Neural crest cell (in vitro differentiated cells): Measurements from ENCODE around the gene COL8A2. TPM values are rescaled to one million over a fixed set of nuclear protein-coding genes. Genes with fewer than 3 reads are reported as not detected.

Source experiments
- DNase-seq: peaks from one replicate; pipeline ENCODE4 v3.0.0; 2021; ENCODE audit warnings: low read depth, mixed read lengths, low spot score
- H3K27ac Mint-ChIP-seq: one replicate; pipeline ENCODE4 v1.8.0; 2021; ENCODE audit warnings: mild to moderate bottlenecking, mixed read lengths; ENCODE audit not compliant: unreplicated experiment
- H3K27me3 Mint-ChIP-seq: 2 replicates; pipeline ENCODE4 v1.8.0; 2021; ENCODE audit warnings: low read depth, mild to moderate bottlenecking, mixed read lengths
- H3K36me3 Mint-ChIP-seq: 2 replicates; pipeline ENCODE4 v1.8.0; 2021; ENCODE audit warnings: low read depth, mild to moderate bottlenecking, mixed read lengths
- H3K4me1 Mint-ChIP-seq: 2 replicates; pipeline ENCODE4 v1.8.0; 2021; ENCODE audit warnings: mixed read lengths
- H3K4me3 Mint-ChIP-seq: one replicate; pipeline ENCODE4 v1.8.0; 2021; ENCODE audit warnings: mild to moderate bottlenecking, mixed read lengths
- H3K9me3 Mint-ChIP-seq: 2 replicates; pipeline ENCODE4 v1.8.0; 2021; ENCODE audit warnings: mixed read lengths
- total RNA-seq: library from RNA; stranded (reverse); gene quantifications from 2 replicates; pipeline ENCODE4 v1.2.1, GENCODE V29; 2021
- TF ChIP-seq, protein P1 (sequence below): fragments of 200-600 bp; sonication (generic); conservative IDR thresholded peaks from 2 replicates; pipeline ENCODE4 v1.5.0; 2021; ENCODE audit warnings: antibody characterized with exemption, mild to moderate bottlenecking

Gene COL8A2
- total RNA-seq, 1 donor from 2014 or later = 0.09 TPM

GRCh38 chr1:36155408-36156328 is 30.6 kb upstream of the COL8A2 start, which contains the start of gene MAP7D1:
TSS of gene MAP7D1 (plus strand) at chr1:36156160. CDS start at chr1:36156418, 258 bp downstream.
- Mint-ChIP-seq H3K36me3 (peaks cover 4% of the 10 kb centered on the region), H3K9me3 (no peaks in the 10 kb centered on the region), H3K4me1 (peaks cover 71% of the 10 kb centered on the region), H3K4me3 (peak within 1 kb of the TSS; percentile 95), H3K27me3 (no peaks in the 10 kb centered on the region), H3K27ac (peak within 1 kb of the TSS; percentile 98)
- TF ChIP-seq, protein P1, sequence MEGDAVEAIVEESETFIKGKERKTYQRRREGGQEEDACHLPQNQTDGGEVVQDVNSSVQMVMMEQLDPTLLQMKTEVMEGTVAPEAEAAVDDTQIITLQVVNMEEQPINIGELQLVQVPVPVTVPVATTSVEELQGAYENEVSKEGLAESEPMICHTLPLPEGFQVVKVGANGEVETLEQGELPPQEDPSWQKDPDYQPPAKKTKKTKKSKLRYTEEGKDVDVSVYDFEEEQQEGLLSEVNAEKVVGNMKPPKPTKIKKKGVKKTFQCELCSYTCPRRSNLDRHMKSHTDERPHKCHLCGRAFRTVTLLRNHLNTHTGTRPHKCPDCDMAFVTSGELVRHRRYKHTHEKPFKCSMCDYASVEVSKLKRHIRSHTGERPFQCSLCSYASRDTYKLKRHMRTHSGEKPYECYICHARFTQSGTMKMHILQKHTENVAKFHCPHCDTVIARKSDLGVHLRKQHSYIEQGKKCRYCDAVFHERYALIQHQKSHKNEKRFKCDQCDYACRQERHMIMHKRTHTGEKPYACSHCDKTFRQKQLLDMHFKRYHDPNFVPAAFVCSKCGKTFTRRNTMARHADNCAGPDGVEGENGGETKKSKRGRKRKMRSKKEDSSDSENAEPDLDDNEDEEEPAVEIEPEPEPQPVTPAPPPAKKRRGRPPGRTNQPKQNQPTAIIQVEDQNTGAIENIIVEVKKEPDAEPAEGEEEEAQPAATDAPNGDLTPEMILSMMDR = no peak
- peak; percentile 71 for DNase-seq

DNA sequence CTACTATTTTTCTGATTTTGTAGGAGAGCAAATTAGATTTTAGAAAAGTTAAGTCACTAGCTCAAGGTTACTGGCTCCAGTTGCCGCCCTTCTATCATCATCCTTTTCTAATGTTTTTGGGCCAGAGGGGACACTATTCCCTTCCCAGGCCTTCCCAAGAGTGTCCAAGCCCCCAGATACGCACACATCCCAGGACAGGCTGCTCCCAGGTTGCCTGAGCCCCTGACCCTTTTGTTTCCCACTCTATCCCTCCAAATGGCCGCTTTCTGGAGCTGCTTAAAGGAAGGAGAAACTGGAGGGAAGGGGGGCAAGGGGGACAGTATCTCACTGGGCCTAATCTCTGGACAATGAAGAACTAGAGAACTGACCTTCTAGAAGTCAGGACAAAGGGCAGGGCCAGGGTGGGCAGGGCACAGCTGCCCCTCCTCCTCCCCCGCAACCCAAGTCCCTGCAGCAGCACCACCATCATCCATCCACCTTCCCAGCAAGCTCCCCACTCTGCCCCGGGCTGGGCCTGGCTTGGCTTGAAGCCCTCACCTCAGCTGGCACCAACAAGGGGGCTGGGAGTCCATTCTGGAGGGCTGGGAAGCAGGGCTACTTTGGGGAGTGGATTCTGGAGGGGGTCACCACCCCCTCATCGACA is 29.9 kb upstream of the COL8A2 start:
- Mint-ChIP-seq H3K4me3 (peak overlapping the region; percentile 91), H3K4me1 (peaks cover 74% of the 10 kb centered on the region), H3K27me3 (no peaks in the 10 kb centered on the region), H3K9me3 (no peaks in the 10 kb centered on the region), H3K36me3 (peaks cover 4% of the 10 kb centered on the region), H3K27ac (peak overlapping the region; percentile 98)
- TF ChIP-seq, protein P1 = no peak
- peak; percentile 41 for DNase-seq

- no peak for DNase-seq
- no peaks in the 10 kb centered on the region for H3K9me3 Mint-ChIP-seq
- peaks cover 74% of the 10 kb centered on the region for H3K4me1 Mint-ChIP-seq
- H3K36me3 Mint-ChIP-seq = peaks cover under 1% of the 10 kb centered on the region
- peak overlapping the region; percentile 98 for H3K27ac Mint-ChIP-seq
- no peaks in the 10 kb centered on the region for H3K27me3 Mint-ChIP-seq
- TF ChIP-seq, protein P1 = no peak
- peak overlapping the region; percentile 91 for H3K4me3 Mint-ChIP-seq
Observed at GRCh38 chr1:36154335-36154734, 29.3 kb upstream of the COL8A2 start.

- H3K9me3 Mint-ChIP-seq = no peaks in the 10 kb centered on the region
- H3K4me1 Mint-ChIP-seq = peaks cover 78% of the 10 kb centered on the region
- DNase-seq = no peak
- H3K36me3 Mint-ChIP-seq = no peaks in the 10 kb centered on the region
- peak overlapping the region; percentile 59 for H3K4me3 Mint-ChIP-seq
- no peaks in the 10 kb centered on the region for H3K27me3 Mint-ChIP-seq
- peak overlapping the region; percentile 50 for H3K27ac Mint-ChIP-seq
- TF ChIP-seq, protein P1 = no peak
Observed at GRCh38 chr1:36153476-36153875, 28.5 kb upstream of the COL8A2 start.

GRCh38 chr1:36151845-36152203 is 26.8 kb upstream of the COL8A2 start:
- Mint-ChIP-seq H3K9me3 (no peaks in the 10 kb centered on the region), H3K27ac (no peak overlapping the region), H3K36me3 (no peaks in the 10 kb centered on the region), H3K4me3 (peak overlapping the region; percentile 38), H3K4me1 (peaks cover 71% of the 10 kb centered on the region), H3K27me3 (no peaks in the 10 kb centered on the region)
- TF ChIP-seq, protein P1 = no peak
- no peak for DNase-seq
